Central memory CD4-positive, alpha-beta T cell (primary cell): ENCODE measurements around the gene TMED1.

Source experiments
- DNase-seq: peaks from one replicate; pipeline ENCODE4 v3.0.0; 2022

TMED1 gene

GRCh38 chr19:10809651-10810285, 26.2 kb downstream of the TMED1 start:
- DNase-seq, result no peak

- DNase-seq, result peak; percentile 31
Observed at GRCh38 chr19:10808937-10809649, 26.9 kb downstream of the TMED1 start.

- DNase-seq, result no peak
Observed at GRCh38 chr19:10805758-10806247, 30.2 kb downstream of the TMED1 start.

- DNase-seq, result no peak
Observed at GRCh38 chr19:10805065-10805757, 30.8 kb downstream of the TMED1 start.

- no peak for DNase-seq
Observed at GRCh38 chr19:10803252-10803651, 32.8 kb downstream of the TMED1 start.

- no peak for DNase-seq
Observed at GRCh38 chr19:10802479-10802878, 33.5 kb downstream of the TMED1 start.

- no peak for DNase-seq
Observed at GRCh38 chr19:10800488-10800887, 35.5 kb downstream of the TMED1 start.

- peak; percentile 90 for DNase-seq
Observed at GRCh38 chr19:10797541-10798256, 38.3 kb downstream of the TMED1 start.

GRCh38 chr19:10797078-10797477, 38.9 kb downstream of the TMED1 start:
- DNase-seq, result peak; percentile 71

- DNase-seq, result no peak
Observed at GRCh38 chr19:10796653-10797052, 39.4 kb downstream of the TMED1 start.

GRCh38 chr19:10789866-10790265, 46.1 kb downstream of the TMED1 start:
- DNase-seq, result no peak

- DNase-seq, result no peak
Observed at GRCh38 chr19:10788146-10788545, 47.9 kb downstream of the TMED1 start.

GRCh38 chr19:10784257-10784656, 51.8 kb downstream of the TMED1 start:
- DNase-seq, result no peak

- no peak for DNase-seq
Observed at GRCh38 chr19:10782795-10783194, 53.2 kb downstream of the TMED1 start.
